Stimulated activated CD8-positive, alpha-beta memory T cell treated with anti-CD3 and anti-CD28 coated beads, Interleukin-12 subunit alpha, Interleukin-12 subunit beta, amount 100 ng/mL, for 1 hour (primary cell): Measurements from ENCODE around the gene TMEM214.

Experiments used
- DNase-seq: peaks from one replicate; pipeline ENCODE4 v3.0.0-alpha.2; 2020; ENCODE audit warnings: low read depth

TMEM214 gene

GRCh38 chr2:27041752-27042151 lies 9.0 kb downstream of the TMEM214 start:
- no peak for DNase-seq

GRCh38 chr2:27042159-27042661 lies 9.4 kb downstream of the TMEM214 start:
- DNase-seq: no peak

GRCh38 chr2:27042985-27043634 lies 10.3 kb downstream of the TMEM214 start:
- no peak for DNase-seq

GRCh38 chr2:27049422-27050280 lies 16.9 kb downstream of the TMEM214 start:
- DNase-seq: peak; percentile 15

GRCh38 chr2:27050281-27050995 lies 17.7 kb downstream of the TMEM214 start:
- peak; percentile 82 for DNase-seq

GRCh38 chr2:27050996-27051901 lies 18.5 kb downstream of the TMEM214 start, which contains the start of gene AGBL5:
Gene AGBL5, plus strand, starts transcription at chr2:27051668. Its CDS starts 1,291 bp downstream, at chr2:27052959.
- DNase-seq: peak; percentile 94

- no peak for DNase-seq
These were observed 19.3 kb downstream of the TMEM214 start for GRCh38 chr2:27051902-27052645.

- no peak for DNase-seq
These were observed 20.6 kb downstream of the TMEM214 start for GRCh38 chr2:27053321-27053720.

- DNase-seq: no peak
These were observed 21.0 kb downstream of the TMEM214 start for GRCh38 chr2:27053776-27054175.

- DNase-seq: no peak
These were observed 22.0 kb downstream of the TMEM214 start for GRCh38 chr2:27054721-27055120.

GRCh38 chr2:27057184-27057583 lies 24.4 kb downstream of the TMEM214 start:
- no peak for DNase-seq

- no peak for DNase-seq
These were observed 25.4 kb downstream of the TMEM214 start for GRCh38 chr2:27058210-27058609.

GRCh38 chr2:27059141-27059820 lies 26.5 kb downstream of the TMEM214 start:
- DNase-seq: no peak

- no peak for DNase-seq
These were observed 27.6 kb downstream of the TMEM214 start for GRCh38 chr2:27060323-27060722.

- no peak for DNase-seq
These were observed 32.4 kb downstream of the TMEM214 start for GRCh38 chr2:27065128-27065527.

GRCh38 chr2:27067385-27067784 lies 34.6 kb downstream of the TMEM214 start:
- no peak for DNase-seq

- no peak for DNase-seq
These were observed 36.7 kb downstream of the TMEM214 start for GRCh38 chr2:27069436-27069835.

GRCh38 chr2:27069961-27070618 lies 37.3 kb downstream of the TMEM214 start:
- DNase-seq: no peak

- no peak for DNase-seq
These were observed 38.0 kb downstream of the TMEM214 start for GRCh38 chr2:27070653-27071276.
